Skin epidermis (tissue), 12 donors: Measurements from ENCODE around the gene EMILIN3.
A peak's percentile ranks its signal among the peaks of the same experiment; 100 is the strongest.

Experiments used
- H3K27ac ChIP-seq, 21 experiments: fragments of 200-600 bp; sonication (generic) in 11 of 21; one replicate each; pipeline ENCODE4 v1.5.0; 2020; ENCODE audit warnings: mild to moderate bottlenecking in 3 of 21, inconsistent platforms in 2 of 21, moderate library complexity in 2 of 21
- H3K4me3 ChIP-seq, 7 experiments: fragments of 200-600 bp; sonication (generic) in 2 of 7; one replicate each; pipeline ENCODE4 v1.5.0; 2020; ENCODE audit warnings: inconsistent platforms in 2 of 7, mild to moderate bottlenecking in 2 of 7, moderate library complexity in 1 of 7

Gene EMILIN3, protein sequence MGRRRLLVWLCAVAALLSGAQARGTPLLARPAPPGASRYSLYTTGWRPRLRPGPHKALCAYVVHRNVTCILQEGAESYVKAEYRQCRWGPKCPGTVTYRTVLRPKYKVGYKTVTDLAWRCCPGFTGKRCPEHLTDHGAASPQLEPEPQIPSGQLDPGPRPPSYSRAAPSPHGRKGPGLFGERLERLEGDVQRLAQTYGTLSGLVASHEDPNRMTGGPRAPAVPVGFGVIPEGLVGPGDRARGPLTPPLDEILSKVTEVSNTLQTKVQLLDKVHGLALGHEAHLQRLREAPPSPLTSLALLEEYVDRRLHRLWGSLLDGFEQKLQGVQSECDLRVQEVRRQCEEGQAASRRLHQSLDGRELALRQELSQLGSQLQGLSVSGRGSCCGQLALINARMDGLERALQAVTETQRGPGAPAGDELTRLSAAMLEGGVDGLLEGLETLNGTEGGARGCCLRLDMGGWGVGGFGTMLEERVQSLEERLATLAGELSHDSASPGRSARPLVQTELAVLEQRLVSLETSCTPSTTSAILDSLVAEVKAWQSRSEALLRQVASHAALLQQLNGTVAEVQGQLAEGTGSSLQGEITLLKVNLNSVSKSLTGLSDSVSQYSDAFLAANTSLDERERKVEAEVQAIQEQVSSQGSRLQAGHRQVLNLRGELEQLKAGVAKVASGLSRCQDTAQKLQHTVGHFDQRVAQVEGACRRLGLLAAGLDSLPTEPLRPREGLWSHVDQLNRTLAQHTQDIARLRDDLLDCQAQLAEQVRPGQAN

DNA sequence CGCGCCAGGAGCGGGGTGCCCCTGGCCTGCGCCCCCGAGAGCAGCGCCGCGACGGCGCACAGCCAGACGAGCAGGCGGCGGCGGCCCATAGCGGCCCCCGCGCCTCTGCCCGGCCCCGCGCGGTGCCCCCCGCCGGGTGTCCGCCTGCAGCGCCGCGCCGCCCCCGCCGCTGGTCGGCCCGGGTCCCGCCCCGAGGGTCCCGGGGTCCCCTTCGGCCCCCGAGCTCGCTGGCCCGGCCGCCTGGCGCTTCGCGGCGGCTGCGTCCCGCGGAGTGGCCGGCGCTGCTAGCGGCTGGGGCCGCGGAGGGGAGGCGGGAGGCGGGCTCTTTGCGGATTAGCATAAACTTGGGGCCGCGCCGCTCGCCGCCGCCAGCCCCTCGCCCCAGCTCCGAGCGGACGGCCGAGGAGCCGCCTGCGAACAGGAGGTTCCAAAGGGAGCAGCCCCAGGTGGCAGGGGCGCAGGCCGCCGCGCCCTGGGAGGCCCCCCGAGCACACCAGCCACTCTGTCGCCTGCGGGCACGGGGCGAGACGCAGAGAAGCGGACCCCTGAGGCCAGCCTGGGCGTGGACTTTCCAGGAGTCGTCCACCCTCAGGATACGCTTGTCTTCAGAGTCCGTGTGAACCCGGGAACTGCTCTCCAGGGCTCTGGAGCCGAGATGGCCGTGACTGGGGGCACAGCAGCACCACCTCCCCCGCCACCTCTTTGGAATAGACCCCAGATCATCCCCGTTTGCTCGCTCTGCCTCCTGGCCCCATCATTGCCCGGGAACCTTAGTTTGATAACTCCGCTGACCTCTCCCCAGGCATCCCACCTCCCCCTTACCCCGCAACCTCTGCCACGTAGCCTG, at the start of gene EMILIN3:
EMILIN3 (minus strand) TSS at position 273 of the 847 bp plus-strand sequence; CDS start at position 89, 184 bp downstream.
- peak within 1 kb of the TSS in 4 of 7 experiments; percentile 14 to 44 (median 24) for H3K4me3 ChIP-seq
- H3K27ac ChIP-seq: peak within 1 kb of the TSS in 2 of 21 experiments; percentile 8 to 45

DNA sequence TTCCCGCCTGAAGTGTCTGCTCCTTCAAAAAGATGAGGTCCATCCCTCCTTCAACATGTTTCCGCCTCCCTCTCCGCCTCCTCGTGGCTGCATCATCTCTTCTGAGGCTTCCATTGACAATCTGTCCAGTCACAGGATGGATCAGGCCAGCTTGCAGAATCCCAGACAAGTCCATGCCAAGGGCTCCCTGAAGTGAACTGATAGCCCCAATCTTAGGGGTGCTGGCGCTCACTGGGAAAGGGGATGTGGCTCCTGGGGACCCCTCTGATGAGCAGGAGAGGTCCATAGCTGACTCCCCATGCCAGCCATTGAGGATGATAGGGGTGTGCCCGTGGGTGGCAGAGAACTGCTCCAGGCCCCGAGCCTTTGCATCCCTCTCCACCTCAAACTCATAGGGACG, 48.6 kb upstream of the EMILIN3 start:
- H3K27ac ChIP-seq: no peak overlapping the region
- no peak overlapping the region for H3K4me3 ChIP-seq

DNA sequence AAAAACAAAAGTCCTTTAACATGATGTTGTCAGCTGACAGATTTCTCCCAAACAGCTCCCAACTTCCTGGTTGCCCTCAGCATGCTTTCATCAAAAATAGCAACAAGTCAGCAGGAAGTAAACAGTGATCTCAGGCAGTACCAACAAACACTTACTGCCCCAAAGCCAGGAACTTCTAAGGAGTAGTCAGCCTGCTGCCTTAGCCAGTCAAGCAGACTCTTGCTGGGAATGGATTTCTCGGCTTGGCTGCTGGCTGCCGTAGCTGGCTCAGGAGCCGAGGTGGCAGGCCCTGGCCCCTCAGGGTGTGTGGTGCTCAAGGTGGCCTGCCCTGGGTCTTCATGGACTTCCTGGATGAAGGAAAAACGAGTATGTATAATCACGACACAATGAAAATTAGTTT, 46.6 kb upstream of the EMILIN3 start:
- no peak overlapping the region for H3K4me3 ChIP-seq
- peak overlapping the region in 5 of 21 experiments; percentile 1 to 77 (median 15) for H3K27ac ChIP-seq

DNA sequence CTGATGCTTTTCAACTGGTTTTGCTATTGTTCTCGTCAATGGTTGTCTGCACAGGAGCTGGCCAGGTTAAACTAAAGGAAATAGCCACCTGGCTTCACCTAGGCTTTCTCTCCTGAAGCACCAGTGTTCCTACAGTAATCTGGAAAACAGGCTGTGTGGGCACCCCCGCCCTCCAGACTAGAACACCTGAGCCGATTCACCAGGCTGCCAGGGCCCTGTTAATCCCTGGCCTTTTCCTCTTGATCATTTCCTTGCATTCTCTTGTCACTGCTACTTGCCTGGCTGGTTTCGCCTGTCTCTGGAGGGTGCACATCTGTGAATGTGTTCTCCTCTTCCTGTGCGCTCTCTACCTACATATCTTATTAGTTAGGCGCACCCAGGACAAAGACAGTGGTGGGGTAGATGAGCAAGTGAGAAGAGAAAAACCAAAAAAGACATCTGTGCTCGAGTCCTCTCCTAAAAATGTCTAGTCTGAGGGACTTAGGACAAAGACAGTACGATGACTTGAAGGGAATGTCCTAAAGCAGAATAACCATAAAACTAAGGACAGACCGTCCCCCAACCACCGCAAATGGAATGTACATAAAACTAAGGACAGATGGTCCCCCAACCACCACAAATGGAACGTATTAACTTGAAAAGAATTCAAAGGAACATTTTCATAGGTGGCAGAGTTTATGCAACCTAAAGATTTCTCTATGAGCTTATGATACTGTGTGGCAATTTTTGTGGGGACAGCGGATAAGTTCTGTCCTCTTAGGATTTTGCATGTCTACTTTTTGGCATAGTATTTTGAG, 45.9 kb upstream of the EMILIN3 start:
- Histone ChIP-seq H3K4me3 (no peak overlapping the region), H3K27ac (peak overlapping the region in 16 of 21 experiments; percentile 20 to 77 (median 49))

DNA sequence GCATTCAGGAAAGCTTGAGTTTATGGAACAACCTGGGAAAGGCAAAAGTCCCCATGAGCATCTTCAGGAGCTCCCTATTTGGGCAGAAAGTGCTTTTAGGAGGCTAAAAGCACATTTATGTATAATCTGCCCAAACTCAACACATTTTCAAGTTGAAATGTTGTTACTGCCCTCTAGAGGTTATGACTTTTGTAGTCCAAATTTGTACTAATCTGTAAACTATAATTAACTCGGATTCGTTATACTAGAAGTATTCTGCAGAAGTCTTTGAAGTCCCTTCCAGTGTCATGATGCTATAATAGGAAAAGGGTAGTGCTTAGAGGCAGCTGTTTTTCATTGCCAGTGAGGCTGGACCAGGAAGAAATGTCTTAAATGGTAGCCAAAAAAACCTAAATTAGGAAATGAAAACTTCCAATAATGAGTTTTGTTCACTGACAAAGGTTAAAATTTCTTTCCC, 44.8 kb upstream of the EMILIN3 start:
- Histone ChIP-seq H3K27ac (peak overlapping the region in 11 of 21 experiments; percentile 20 to 77 (median 49)), H3K4me3 (no peak overlapping the region)

DNA sequence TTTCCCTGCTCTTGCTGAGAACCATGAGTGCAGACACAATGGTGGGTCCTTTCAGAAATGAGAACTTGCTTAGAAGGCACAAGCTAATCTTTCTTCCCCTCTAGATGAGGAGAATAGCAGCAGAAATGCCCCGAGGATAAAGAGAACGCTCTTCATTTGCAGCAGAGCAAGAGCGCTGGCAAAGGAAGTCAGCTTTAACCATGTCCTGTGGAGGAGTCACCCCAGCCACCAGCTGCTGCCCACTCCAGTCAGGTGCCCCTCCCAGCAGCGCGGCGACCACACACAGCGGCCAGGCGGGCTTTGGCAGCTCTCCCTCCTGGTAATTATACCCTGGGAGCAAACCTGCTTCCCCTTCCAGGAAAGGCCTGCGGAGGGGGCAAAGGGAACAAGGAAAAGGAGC, 42.4 kb upstream of the EMILIN3 start:
- peak overlapping the region in 4 of 21 experiments; percentile 0 to 34 (median 14) for H3K27ac ChIP-seq
- no peak overlapping the region for H3K4me3 ChIP-seq

DNA sequence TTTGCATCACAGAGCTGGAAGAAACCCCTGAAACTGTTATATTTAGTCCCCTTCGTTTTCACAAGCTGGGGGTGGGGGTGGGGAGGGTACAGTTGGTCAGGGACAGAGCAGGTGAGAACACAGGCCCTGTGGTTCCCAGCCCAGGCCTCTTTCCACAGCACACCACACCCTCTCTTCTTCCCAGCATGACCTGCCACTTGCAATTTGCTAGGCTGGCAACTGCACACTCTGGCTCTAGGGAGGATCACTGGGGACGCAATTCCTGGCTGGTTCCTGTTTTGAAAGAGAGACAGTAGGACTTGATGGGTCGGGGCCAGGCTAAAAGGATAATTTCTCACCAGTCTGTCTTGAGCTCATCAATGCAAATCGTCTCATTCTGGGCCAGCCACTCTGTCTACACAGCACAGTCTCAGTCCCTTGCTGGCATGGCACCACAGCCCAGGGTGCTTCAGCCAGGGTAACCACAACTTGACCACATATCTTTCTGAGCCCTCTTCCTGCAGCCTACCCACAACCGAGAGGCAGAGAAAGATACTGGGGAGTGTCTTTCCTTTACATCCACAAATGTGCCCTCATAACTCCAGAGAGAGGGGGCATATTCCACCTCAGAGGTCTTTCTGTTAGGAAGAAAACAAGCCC, 41.7 kb upstream of the EMILIN3 start:
- Histone ChIP-seq H3K27ac (peak overlapping the region in 3 of 21 experiments; percentile 0 to 26 (median 2)), H3K4me3 (no peak overlapping the region)

DNA sequence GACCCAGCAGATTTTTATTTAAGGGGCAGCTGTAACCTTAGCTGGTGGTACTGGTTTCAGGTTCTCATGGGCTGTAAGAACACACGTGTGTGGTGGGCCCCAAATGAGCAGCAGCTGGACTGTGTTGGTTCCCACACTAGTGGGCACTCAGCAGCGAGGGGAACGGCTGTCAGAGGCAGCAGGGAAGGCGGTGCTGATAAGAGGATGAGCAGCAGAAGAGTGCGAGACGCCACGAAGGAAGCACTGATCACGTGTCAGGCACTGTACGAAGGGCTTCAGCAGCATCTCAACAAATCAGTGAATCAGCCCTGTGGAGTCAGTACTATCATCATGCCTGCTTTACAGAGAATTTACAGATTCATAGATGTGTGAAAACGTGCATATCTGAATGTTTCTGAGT, 41.0 kb upstream of the EMILIN3 start:
- no peak overlapping the region for H3K4me3 ChIP-seq
- H3K27ac ChIP-seq: no peak overlapping the region

DNA sequence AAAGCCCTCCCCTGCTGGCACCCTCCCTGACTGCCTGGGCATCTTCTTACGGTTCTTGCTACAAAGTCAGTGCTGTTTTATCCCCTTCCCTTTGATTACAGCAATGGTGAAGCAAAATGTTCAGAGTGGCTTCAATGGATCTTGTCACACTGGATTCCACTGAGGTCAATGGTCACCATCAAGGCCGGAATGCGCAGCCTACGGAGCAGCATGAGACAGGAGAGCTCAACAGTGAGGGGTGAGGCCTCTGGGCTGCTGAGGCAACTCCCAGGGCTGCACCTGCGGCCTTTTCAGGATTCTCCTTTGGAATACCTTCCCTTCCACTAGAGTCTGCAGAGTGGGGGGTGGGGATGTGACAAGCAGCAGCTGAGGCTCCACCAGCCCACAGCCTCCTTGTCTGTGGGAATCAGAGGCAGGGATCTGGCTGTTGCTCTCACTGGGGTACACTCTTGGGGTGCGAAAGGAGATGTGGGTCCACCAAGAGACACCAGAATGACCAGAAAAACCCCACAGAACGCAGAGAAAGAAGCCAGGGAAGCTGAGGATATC, 40.4 kb upstream of the EMILIN3 start:
- Histone ChIP-seq H3K4me3 (no peak overlapping the region), H3K27ac (no peak overlapping the region)

DNA sequence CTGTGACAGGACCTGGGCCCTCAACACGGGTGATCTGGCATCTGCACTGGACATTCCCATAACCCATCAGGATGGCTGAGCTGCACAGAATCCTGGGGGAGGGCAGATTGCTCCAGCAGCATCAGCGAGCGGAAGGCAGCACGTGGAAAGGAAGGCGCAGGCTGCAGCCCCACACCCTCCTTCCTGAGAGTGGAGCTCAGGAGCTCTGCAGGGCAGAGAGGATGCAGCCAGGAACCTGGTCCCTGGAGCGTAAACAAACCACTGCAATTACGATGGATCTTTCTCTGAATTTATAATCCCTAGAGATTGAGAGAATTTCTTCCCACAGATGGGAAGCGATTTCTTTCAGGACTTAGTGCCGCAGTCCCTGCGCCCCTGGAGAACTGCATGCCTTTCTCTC, 39.7 kb upstream of the EMILIN3 start:
- Histone ChIP-seq H3K4me3 (no peak overlapping the region), H3K27ac (no peak overlapping the region)

DNA sequence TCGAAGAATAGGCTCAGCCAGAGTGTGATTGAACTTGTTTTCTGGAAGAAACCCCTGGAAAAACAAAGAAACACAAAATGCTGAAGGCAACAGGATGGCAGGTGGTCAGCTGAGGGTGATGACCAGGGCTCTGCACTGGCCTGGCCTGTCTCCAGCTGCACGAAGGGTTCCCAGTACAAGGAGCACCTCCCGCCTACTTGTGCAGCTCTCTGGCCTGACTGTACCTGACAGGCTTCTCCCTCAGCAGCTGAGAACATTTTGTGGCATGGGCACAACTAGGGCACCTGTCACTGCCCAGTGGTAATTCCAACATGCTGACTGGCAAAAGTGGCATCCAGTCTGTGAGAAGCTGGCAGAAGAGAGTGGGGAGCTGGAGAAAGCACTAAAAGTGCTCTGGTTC, 38.8 kb upstream of the EMILIN3 start:
- H3K27ac ChIP-seq: no peak overlapping the region
- H3K4me3 ChIP-seq: no peak overlapping the region

DNA sequence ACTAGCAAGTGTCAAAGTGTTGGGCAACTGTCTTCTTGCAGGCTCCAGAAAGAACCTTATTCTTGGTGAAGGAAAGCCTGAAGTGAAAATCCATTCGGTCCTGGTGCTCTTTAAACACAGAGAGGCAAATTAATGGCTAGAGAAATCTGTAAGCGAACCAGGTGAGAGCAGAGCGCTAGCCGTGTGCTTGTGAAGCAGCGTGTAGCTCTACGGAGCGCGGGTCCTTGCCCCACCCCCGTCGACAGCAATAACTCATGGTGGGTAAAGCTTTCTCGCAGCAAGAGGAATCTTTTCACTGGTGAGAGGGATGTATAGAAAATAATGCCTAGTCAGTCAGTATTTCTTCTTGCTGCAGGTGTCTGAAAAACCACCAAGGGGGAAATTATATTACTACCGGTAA, 37.0 kb upstream of the EMILIN3 start:
- Histone ChIP-seq H3K27ac (no peak overlapping the region), H3K4me3 (no peak overlapping the region)

DNA sequence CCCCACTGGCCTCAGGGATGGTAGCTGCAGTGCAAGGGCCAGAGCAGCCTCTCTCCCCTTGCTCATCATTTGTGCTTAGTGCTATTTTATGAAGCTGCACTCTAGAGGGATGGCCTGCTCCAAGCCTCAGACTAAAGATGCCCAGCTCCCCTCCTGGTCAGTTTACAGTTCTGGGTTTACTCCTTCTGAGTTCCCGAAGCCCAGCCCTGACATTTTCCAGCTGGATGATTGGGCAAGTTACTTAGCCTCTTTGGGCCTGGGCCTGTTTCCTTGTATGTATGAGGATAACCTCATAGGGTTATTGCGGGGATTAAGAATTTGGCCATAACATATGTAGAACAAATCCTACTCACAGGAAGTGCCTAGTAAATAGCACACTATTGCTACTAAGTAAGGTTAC, 31.8 kb upstream of the EMILIN3 start:
- H3K27ac ChIP-seq: peak overlapping the region in 9 of 21 experiments; percentile 11 to 64 (median 51)
- no peak overlapping the region for H3K4me3 ChIP-seq

DNA sequence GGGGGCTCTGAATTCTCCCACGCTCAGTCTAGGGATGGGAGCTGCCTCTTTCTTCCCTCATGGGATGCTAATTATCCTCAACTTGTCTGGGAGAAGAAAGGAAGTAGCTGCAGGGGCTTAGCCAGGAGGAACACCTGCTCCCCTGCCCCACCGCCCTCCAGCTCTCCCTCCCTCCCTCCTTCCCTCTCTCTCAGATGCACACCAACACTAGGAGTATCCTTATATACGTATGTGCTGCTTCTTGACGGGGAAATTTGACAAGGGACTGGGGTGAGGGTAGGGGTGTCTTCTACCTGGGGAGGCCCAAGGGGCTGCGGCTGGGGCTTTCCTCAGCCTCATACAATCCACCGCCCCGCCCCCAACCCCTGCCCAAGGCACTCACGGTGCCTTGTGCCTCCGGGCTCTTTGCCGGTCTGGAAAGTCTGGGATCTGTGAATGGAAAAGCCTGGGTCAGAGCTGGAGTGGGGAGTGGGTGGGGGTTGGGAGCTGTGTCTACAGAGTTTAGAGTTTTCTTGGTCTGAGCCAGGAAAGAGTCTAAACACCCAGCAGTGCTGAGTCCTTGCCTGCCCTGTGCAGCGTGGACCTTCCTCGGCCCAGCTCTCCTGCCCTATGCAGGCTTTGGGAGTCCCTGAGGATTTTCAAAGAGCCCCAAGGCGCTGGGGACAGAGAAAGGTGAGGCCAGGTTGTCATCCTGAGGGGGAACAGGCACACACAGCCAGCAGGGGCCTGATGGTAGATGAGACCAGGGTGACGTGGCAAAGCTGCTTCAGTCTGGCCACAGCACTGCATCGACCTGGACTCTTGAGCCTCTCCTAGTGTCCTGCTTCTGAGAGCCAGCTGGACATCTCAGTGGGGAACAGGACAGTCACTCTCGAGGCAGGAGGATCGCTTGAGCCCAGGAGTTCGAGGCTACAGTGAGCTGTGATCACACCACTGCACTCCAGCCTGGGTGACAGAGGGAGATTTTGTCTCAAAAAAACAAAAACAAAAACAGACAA, 29.3 kb upstream of the EMILIN3 start:
- H3K27ac ChIP-seq: peak overlapping the region in 2 of 21 experiments; percentile 15 to 38
- H3K4me3 ChIP-seq: no peak overlapping the region

DNA sequence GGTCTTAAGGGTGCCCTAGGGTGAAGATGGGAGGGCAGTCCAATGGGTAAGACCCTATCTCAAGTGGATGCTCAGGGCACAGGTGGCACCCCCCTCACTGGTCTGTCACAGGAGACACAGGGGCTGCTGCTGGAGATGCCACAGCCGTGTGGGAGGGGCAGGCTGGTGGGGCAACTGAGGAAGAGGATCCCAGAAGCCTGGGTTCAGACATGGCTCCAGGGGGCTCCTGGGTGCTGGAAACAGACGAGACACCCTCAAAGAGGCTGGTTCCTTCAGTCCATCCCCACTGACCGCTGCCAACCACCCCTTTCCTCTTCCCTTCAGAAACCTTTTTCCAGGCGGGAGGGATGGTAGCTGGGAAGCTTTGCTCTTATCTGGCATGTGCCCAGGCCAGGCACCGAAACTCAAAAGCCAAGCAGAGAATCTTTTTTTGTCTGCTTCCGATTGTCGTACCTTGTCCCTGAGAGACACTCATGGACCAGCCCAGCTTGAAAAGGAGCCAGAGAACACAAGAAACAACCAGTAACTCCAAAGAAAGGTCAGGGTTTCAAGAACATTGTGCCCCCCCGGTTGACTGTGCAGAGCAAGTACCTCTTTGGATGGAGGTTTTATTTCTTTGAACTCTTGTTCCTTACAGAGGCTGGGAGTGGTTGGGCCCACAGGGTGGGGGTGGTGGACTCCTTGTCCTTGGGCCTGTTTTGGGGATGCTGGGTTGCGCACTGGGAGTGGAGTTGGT, 28.5 kb upstream of the EMILIN3 start:
- no peak overlapping the region for H3K4me3 ChIP-seq
- no peak overlapping the region for H3K27ac ChIP-seq

DNA sequence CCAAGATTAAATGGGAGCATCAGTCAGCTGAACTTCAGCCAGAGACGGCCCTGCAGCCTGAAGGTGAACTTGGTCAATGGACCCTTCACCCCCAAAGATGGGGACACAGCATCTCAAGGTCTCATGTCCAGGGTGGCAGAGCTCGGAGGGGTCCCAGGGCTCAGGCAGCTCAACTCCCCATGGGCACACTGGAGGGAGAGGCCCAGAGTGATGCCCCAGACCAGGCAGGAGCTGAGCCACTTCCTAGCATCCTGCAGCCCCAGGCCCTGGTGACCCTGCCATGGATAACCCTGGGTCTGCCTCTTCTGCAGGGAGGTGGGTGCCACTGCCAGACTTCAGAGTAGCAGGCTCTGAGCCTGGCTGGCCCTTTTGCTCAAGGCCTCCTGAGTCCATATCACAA, 27.5 kb upstream of the EMILIN3 start:
- Histone ChIP-seq H3K4me3 (no peak overlapping the region), H3K27ac (peak overlapping the region in 2 of 21 experiments; percentile 10 to 23)
